ENCODE results near the gene SORCS2.
"Not testable (repeated sequence)": the region's sequence is repeated elsewhere in the genome, so short reads cannot be mapped to it uniquely, and the experiment has no call there.

The SORCS2 gene

DNA sequence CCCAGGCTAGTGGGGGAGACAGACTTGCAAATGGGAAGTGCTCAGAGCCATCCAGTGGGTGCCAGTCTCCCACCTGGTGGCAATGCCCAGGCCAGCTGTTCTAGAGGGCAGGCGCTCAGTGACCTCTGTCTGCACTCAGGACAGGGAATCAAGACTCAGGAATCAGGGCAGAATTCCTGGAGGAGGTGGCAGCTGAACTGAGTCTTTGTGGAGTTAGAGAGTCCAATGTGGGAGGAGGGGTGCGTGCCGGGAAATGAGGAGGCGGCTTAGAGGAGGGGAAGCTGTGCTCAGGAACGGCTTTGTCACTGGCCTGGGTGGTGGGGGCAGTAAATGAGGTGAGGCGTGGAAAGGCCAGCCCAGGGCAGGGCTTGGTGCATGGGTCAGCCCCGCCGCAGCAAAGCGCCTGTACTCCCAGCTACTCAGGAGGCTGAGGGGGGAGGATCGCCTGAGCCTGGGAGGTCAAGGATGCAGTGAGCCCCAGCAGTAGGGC is 31.3 kb upstream of the SORCS2 start:
- DNase-seq = no peak

DNA sequence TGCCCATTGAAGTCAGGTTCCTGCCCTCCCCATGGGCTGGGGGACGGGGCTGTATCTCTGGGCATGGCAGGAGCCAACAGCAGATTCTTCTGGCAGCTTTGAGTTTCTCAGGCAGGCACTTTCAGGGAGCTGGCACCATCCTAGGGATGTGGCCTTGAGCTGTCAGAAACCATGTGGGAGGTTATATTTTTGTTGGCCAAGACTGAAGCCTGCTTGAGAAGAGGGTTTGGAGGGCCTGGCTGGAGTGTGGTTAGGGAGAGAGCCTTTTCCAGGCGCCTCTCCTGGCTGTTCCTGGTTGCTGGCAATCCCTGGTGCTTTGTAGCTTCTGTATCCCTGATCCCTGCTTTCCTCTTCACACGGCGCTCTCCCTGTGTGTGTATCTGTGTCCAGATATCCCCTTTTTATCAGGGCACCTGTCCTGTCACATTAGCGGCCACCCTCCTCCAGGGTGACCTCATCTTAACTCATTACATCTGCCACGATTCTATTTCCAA is 30.6 kb upstream of the SORCS2 start:
- DNase-seq = no peak

DNA sequence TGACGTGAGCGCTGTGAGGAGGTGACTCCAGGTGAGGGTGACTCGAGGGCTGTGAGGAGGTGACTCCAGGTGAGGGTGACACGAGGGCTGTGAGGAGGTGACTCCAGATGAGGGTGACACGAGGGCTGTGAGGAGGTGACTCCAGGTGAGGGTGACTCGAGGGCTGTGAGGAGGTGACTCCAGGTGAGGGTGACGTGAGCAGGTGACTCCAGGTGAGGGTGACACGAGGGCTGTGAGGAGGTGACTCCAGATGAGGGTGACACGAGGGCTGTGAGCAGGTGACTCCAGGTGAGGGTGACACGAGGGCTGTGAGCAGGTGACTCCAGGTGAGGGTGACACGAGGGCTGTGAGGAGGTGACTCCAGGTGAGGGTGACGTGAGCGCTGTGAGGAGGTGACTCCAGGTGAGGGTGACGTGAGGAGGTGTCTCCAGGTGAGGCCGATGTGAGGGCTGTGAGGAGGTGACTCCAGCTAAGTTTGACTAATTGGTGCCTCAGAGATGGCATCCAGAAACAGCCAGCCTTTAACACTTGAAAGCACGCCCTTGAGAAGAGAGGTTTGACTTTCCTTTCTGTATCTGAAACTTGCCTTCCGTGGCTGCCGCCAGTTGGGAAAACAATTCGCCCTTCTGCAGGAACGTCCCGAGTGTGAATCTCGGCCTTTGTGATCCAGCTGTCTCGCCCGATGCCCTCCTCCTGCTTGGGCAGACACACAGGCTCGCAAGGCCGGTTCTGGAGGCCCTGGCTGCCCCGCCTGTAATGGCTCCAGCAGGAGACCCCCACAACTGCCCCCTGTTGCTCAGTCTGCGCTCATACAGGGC is 27.1 kb upstream of the SORCS2 start:
- DNase-seq = not testable (repeated sequence)

DNA sequence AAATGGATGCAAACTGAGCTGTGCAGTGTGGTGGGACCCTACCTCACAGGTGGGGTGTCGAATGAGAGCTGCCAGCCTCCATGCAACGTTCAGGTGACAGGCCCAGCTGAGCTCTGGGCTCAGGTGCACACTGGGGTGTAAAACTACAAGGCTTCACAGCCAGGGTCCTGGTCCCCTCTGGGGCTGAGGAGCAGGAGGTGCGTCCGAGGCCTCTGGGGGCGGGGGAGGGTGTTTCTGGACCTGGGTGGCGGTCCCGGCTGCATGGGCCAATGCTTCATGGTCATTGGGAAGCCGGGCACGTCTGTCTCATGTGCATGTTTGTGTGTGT is 26.5 kb upstream of the SORCS2 start:
- no peak for DNase-seq

DNA sequence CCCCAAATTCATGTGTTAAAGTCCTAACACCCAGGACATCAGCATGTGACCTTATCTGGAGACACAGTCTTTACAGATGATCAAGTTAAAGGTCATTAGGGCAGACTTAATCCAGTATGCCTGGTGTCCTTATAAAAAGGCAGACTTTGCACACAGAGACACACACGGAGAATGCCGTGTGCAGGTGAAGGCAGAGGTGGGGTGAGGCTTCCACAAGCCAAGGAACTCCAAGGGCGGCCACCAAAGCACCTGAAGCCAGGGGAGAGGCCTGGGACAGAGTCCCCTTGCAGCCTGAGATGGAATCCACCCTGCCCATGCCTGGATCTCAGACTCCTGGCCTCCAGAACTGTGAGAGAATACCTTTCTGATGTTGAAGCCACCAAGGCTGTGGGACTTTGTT is 26.1 kb upstream of the SORCS2 start:
- DNase-seq = no peak

DNA sequence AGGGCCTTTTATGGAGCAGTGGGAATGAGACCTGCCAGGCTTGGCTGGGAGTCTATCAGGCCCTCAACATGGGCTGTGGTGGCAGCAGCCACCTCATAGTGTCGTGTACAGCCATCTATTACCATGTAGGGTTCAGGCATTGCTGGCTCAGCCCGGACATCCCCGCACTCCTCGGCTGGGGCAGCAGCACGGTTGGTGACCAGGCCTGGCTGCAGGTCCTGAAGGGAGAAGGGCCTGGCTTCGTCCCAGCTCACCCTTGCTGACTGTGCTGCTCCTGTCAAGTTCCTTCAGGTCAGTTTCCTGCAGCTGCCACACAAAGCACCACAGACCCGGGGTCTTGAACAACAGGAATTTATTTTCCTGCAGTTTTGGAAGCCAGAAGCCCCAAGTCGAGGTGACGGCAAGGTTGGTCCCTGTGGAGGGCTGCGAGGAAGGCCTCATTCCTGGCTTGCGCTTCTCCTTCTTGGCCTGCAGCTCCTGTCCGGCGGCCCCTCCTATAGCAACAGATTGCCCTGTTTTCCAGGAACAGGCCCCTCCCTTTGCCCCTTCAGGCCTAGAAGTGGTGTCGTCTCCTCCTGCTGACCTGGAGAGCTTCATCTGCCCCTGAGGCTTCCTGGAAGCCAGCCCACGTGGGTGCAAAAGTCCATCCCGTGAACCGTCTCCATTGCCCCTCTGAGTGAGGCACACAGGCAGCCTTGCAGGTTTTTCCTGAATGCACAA is 25.2 kb upstream of the SORCS2 start:
- no peak for DNase-seq

DNA sequence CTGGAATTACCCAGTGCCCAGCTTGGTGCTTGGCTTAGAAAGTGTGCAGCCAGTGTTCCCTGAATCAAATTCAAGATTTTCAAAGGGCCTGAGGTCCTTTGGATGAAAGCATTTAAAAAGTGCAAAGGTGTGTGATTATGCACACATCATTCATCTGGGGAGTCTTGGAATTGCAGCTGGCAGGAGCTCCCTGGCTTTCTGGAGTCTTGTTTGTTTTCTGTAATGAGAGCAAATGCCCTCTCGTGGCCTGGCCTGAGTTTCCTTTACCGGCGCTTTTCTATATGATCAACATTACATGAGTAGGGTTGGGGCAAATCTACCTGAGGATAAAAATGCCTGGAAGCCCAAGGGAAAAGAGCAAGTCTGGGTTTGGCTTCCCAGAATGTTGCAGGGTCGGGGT is 24.6 kb upstream of the SORCS2 start:
- DNase-seq = no peak

DNA sequence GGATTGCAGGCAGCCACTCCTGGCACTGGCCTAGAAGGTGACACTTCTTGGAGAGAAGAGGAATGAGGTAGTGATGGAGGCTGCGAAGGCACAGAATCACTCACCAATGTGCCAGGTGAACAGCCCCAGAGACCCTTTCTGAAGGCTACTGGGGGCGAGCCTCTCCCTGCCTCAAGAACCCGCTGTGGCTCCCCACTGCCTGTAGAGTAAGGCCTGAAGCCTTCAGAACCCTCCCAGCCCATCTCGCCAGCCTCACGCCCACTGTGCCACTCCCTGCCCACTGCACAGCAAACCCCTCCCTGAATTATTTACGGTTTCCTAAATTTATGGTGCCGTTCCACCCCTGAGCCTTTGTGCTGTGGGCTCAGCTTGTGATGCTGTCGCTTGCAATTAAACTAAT is 24.2 kb upstream of the SORCS2 start:
- DNase-seq = no peak

DNA sequence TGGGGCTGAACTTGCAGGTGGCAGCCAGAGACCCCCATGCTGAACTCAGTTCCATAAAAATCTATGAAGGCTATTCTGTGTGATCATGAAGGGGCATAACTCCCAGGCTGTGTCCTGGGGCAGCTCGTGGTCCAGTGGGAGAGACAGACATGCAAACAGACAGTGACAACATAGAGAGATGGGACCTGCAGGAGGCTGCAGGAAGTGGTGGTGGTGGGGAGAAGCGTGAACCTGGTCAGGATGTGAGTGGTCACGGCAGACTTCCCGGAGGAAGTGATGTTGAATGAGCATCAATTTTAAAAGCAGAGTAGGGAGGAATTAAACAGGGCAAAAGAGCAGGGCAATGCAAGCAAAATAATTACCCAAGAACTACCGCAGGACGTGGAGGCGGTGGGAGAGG is 23.2 kb upstream of the SORCS2 start:
- DNase-seq = no peak

DNA sequence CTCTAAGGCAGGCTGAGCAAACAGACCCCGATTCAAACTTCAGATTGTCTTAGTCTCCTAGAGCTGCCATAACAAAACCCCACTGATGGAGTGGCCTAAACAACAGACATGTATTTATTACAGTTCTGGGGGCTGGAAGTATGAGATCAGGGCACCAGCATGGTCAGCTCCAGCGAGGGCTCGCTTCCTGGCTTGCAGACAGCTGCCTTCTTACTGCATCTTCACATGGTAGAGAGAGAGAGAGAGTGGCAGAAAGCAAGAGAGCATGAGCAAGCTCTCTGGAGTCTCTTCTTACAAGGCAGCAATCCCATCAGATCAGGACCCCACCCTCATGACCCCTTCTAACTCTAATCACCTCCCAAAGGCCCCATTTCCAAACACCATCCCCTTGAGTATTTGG is 22.3 kb upstream of the SORCS2 start:
- DNase-seq = no peak

DNA sequence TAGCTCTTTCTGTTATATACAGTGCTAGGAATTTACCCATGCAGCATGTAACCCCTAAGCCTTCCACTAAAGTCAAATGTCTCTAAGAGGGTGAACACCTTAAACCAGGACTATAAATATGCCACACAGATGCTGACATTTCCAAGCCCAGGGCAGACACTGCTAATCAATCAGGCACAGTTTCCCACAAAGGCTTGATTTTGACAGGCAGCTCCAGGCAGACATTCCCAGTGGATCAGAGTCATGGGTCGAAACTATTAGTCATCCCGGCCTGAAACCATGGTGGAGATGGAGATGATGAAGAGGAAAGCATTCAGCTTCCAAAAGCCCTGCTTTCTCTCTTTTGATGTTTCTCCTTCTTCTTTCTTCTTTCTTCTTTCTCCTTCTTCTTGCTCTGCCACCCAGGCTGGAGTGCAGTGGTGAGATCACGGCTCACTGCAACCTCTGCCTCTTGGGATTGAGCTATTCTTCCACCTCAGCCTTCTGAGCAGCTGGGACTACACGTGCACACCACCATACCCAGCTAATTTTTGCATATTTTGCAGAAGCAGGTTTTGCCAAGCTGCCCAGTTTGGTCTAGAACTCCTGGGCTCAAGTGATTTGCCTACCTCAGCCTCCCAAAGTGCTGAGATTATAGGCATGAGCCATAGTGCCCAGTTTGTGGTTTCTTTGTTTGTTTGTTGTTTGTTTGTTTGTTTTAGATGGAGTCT is 21.0 kb upstream of the SORCS2 start:
- no peak for DNase-seq

DNA sequence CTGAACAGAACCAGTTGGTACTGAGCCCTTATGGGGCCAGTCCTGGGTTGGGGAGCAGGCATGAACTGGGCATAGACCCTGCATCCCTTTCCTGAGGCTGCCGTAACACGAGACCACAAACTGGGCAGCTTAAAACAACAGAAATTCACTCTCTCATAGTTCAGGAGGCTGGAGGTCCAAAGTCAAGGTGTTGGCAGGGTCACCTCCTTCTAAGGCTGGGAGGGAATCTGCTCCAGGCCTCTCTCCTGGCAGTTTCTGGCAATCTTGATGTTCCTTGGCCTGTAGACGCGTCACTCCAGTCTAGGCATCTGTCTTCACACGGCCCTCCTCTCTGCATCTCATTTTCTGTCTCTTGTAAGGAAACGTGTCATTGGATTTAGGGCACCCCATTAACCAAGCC is 19.8 kb upstream of the SORCS2 start:
- DNase-seq = no peak

DNA sequence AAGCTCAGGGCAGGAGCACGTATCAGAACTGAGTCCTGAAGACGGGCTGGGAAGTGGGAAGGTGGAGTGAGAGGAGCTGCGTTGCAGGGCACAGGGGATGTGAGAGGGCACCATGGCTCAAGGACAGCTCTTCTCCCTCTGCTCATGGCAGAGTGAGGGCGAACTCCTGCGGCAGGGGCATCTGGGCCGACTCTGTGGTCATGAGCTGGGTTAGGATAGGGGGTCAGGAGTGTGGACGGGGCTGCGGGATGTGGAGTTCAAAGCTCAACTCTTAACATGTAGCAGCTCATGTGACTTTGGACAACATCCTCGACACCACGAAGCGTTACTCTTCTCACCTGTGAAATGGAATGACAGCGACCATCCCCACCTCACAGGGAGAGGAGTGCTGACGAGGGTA is 19.4 kb upstream of the SORCS2 start:
- DNase-seq = no peak

DNA sequence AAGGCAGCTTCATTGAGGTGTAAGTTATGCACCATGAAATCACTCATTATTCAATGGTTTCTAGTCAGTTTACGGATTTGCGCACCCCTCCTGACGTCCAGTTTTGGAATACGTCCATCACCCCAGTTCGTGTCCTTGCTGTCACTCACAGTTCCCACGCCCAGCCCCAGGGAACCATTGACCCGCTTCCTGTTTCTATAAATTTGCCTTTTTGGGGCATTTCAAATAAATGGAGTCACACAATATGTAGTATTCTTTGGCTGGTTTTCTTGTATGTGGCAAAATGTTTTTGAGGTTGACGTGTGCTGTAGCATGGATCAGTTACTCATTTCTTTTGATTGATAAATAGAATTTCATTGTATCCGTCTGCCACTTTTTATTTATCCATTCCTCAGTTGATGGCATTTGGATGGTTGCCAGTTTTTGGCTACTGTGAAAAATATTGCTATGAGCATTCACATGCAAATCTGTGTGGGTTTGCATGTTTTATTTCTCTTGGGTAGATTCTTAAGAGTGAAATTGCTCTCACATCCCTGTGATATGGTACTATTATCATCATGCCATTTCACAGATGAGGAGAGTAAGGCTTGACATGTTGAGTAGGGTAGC is 18.4 kb upstream of the SORCS2 start:
- DNase-seq = no peak

DNA sequence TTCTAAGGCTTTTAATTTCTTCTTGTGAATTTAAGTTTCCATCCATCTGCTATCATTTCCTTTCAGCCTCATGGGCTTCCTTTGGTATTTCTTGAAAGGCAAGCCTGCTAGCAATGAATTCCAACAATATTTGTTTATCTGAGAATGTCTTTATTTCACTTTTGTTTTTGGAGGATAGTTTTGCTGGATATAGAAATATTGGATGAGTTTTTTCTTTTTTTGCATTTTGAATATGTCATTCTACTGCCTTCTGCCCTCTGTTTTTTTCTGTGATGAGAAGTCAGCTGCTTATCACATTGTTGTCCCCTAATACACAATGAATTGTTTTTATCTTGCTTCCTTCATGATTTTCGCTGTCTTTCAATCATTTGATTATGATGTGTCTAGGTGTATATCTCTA is 13.2 kb upstream of the SORCS2 start:
- DNase-seq = no peak

DNA sequence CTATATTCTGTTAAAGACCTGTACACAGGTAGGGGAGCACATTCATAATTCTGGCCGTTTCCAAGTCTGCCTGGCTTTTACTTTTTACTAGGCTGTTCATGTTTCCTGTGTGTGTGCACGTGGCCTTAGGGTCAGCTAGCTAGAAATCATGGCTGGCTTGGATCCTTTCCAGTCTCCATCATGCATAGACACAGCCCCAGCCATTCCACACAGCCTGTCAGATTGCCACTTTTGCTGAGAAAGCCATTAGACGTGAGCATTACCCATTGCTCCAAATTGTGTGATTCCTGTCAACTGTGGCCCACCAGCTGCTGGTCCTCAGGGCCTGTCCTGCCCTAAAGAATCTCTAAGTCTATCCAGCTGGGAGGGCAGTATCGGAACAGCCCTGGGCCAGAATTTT is 11.4 kb upstream of the SORCS2 start:
- DNase-seq = no peak

DNA sequence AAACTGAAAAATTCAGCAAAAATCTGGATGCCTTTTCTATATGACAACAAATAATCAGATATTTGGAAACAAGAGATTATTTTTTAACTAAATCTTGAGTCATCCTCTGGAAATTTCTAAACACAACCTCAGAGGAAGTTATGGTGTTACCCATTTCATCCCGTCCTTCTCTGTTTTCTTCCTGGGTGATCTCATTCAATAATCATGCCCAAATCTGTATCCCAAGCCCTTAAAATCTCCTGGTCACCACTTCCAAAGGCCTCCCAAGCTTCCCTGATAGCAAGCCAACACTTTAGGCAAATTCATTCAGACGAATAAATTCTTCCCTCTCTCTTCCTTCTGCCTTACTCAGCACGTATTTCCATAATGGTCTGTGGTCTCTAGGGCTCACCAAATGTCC is 9.7 kb upstream of the SORCS2 start:
- no peak for DNase-seq

DNA sequence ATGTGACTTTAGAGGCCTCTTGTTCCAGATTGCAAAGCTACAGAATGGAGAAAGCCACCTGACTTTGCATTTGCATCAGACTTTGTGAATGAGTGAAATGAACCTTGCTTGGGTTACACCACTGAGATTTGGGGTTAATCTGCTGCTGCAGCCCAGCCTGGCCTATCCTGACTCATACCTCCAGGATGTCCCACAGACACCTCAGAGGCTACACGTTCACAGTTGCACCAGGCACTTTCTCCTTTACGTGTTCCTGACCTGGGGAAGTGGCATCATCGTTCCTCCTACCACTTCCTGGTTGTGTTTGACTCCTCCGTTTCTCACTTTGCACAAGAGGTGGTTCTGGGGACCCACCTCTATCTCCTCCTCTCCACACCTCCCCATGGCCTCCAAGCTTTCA is 9.2 kb upstream of the SORCS2 start:
- DNase-seq = no peak

DNA sequence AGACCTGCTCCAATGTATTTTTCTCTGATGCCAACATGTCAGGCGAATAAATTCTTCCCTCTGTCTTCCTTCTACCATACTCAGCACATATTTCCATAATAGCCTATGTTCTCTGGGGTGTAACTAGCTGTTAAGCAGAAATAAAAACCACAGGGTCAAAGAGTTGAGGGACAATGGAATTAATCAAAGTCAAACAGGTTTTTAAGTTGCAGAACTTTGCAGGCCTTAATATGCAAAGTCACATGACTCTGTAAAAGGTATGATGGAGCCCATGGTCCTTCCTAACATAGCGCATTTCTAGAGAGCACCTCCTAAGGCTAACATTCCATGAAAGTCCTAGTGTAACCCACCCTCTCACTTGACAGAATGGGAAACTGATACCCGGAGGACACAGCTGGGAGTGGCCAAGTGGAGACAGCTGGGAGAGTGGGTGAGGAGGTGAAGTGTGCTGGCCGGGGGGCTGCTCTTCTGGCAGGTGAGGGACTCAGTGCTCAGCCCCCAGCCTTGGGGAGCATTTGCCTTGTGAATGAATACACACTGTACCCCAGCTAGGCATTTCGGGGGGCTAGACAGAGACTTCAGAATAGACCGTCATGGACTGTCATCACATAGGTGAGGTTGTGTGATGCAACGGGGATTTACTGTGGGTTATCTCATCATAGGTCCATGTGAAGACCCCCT is 8.4 kb upstream of the SORCS2 start:
- DNase-seq = no peak

DNA sequence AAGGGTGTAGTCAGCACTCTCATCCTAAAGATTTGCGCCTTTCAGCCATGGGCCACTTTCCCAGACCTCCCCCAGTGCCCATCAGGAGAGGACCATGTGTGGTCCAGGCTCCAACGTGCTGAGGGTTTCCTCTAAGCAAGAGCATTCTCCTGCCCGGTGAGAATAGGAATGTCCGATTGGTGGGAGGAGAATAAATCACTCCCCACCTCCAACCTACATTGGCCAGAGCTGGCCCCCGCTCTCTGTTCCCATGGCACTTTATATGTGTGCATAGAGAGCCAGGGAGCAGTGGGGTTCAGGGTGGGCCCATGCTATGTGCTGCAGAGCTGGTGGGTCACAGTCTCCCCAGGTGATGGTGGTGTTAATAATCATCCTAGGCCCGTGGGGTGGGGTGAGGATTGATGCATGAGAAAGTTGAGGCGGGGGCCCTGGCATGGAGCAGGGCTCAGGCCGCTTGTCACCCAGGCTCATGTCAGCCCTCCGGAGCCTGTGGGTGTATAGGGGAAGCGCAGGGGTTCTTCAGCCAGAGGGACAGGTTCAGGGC is 6.8 kb upstream of the SORCS2 start:
- DNase-seq = no peak

DNA sequence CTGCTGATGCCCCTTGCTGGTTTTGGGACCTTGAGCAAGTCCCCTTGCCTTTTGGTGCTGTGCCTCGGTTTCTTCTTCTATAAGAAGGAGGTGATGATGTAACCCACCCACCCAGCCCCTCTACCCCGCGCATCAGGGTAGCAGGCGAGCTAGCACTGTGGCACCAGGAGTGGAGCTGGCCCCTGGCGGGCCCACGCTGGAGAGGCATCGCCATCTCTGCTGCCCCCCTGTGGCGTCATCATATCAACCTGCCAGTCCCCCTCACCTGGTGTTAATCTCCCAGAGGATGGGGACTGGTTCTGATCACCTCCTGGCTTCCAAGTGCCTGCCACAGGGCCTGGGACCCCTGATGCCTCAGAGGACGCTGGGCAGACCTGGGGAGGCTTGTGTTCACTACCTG is 6.3 kb upstream of the SORCS2 start:
- DNase-seq = no peak

DNA sequence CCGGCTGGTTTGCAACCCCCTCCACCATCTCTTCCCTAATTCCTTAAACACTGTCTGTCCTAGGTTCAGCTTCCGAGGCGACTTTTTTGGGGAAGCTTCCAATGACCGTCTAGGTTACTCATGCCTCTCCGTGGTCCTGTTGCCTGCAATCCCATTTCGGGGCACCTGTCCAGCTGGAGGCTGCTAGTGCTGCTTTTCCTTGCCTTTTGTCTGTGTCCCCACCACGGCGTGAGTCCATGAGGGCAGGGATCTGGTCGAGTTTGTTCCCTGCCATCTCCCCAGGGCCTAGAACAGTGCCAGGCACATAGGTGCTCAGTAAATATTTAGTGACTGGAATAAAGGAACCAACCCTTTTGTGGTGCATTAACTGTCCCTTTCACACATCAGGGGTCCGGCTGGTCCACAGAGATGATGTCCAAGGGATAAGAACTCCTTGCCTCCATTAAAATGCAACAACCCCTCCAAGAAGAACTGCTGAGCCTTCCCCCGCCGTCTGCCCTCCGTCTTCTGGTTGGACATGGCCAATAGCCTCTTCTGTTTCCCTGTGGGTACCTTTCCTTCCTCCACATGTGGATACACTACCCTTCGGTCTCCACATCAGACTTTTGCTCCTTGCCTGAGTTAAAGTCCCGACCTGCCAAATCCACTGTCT is 5.7 kb upstream of the SORCS2 start:
- no peak for DNase-seq

Measured in NCI-H510A (cell line).